Ovary (tissue), 9 donors: ENCODE results near the gene GRIK1. TPM values are rescaled to one million over a fixed set of nuclear protein-coding genes. Genes with fewer than 3 reads are reported as not detected.

ENCODE experiments used
- DNase-seq, 5 donors: peaks; one replicate each; pipeline ENCODE4 v3.0.0-alpha.2; 2019 to 2020
- H3K27ac ChIP-seq, 2 donors: fragments of 200-600 bp; one replicate each; pipeline versions ENCODE4 v1.5.1 to v1.8.0; 2019 to 2022
- H3K27me3 ChIP-seq: fragments of 200-600 bp; one replicate; pipeline ENCODE4 v1.8.0; 2022
- H3K36me3 ChIP-seq: fragments of 200-600 bp; sonication (generic); one replicate; pipeline ENCODE4 v1.5.1; 2019
- H3K4me1 ChIP-seq: one replicate; pipeline ENCODE4 v1.8.1; 2013; ENCODE audit warnings: mild to moderate bottlenecking, moderate library complexity; ENCODE audit not compliant: insufficient read depth
- H3K4me3 ChIP-seq: fragments of 200-600 bp; sonication (generic); one replicate; pipeline ENCODE4 v1.5.1; 2017
- H3K9me3 ChIP-seq, 2 donors: fragments of 200-600 bp in 1 of 2; sonication (generic) in 1 of 2; one replicate each; pipeline versions ENCODE4 v1.5.1 to v1.8.1; 2013 to 2019; ENCODE audit warnings: mild to moderate bottlenecking in 1 of 2, moderate library complexity in 1 of 2
- CTCF ChIP-seq, 3 donors: fragments of 450-650 bp in 2 of 3; fragments of 200-600 bp in 1 of 3; IDR thresholded peaks; one replicate each; pipeline versions ENCODE4 v1.5.1 to v1.8.0; 2016 to 2022; ENCODE audit warnings: antibody characterized with exemption in 3 of 3, mild to moderate bottlenecking in 1 of 3
- EP300 ChIP-seq: sonication (generic); formaldehyde crosslinking; IDR thresholded peaks from one replicate; pipeline ENCODE4 v1.6.1; 2017; ENCODE audit warnings: antibody characterized with exemption
- POLR2A ChIP-seq: fragments of 450-650 bp; IDR thresholded peaks from one replicate; pipeline ENCODE4 v1.6.1; 2017; ENCODE audit warnings: antibody characterized with exemption, mild to moderate bottlenecking, moderate library complexity
- WGBS, 3 donors: extraction: QIAGEN DNeasy Blood & Tissue Kit in 1 of 3; methylation state at CpG; one replicate each; pipeline versions ENCODE4 v1.1.5 to v1.1.7; 2013 to 2017; 5-methylcytosine and 5-hydroxymethylcytosine counted together
- intact Hi-C, 4 donors: fragments of 100-400 bp; cut with DNase I; formaldehyde crosslinking; loops; one replicate each; pipeline versions ENCODE4 v1.11.0 to v1.15.1; 2022 to 2023
- polyA plus RNA-seq, 2 donors: library from polyadenylated mRNA; stranded (reverse); fragments of 200-250 nt in 1 of 2; fragments of 350-450 nt in 1 of 2; fragmentation: Illumina TruSeq in 1 of 2; extraction: RNeasy Lipid Tissue Mini Kit (QIAGEN cat#74804) in 1 of 2; gene quantifications; one replicate each; pipeline ENCODE4 v1.2.3, GENCODE V29; 2013 to 2014
- total RNA-seq, 7 donors: library from RNA; depleted of rRNA in 2 of 7; stranded (reverse); fragments of >200 nt in 2 of 7; fragmentation: NEBNext Ultra II Directional in 3 of 7; extraction: Animal tissue kit (Norgen Biotek cat#: 25700) in 3 of 7; gene quantifications; one replicate each; pipeline versions ENCODE4 v1.1.0 to v1.2.4, GENCODE V29; 2016 to 2023
- donor health status: DM: no; HTN: no; CAD: no; lungs with moderate emphysema.
- donor health status: DM: no; HTN: no; CAD: no.
- donor health status: Bipolar disorder and iron deficiency.
- donor health status: DM: yes; HTN: yes; CAD: no.
- donor health status: DM: no; HTN: no; CAD: no.
- donor health status: DM: yes; HTN: yes; CAD: no.

The GRIK1 gene
- total and polyA plus RNA-seq, 9 donors = 0.15 to 1.3 (median 0.34) TPM; not detected in 4

DNA sequence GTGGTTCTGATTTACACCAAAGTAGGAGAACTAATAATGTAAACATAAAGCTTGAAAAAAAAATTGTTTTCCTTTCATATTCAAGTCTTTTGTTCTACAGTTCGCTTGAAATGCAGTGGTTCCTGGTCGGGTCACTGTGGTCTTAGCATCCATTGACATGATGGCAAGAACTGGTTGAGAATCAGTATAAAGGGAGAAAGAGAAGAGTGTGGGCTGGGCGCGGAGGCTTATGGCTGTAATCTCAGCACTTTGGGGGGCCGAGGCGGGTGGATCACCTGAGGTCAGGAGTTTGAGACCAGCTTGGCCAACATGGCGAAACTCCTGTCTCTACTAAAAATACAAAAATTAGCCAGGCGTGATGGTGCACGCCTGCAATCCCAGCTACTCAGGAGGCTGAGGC lies 390.2 kb downstream of the GRIK1 start:
- H3K9me3 ChIP-seq = no peaks in the 10 kb centered on the region
- H3K4me3 ChIP-seq = no peak overlapping the region
- H3K36me3 ChIP-seq = no peaks in the 10 kb centered on the region
- no peak overlapping the region for H3K27ac ChIP-seq
- no peaks in the 10 kb centered on the region for H3K27me3 ChIP-seq
- intact Hi-C loops = no loop called here
- no peak for DNase-seq
- no peaks in the 10 kb centered on the region for H3K4me1 ChIP-seq
- WGBS, 3 donors = 96 to 98% (median 97%) methylated on average over 9 of the region's 9 CpGs
- no peak for TF ChIP-seq CTCF (IDR thresholded peaks at IDR 0.05)
- no peak for TF ChIP-seq POLR2A
- no peak for TF ChIP-seq EP300

DNA sequence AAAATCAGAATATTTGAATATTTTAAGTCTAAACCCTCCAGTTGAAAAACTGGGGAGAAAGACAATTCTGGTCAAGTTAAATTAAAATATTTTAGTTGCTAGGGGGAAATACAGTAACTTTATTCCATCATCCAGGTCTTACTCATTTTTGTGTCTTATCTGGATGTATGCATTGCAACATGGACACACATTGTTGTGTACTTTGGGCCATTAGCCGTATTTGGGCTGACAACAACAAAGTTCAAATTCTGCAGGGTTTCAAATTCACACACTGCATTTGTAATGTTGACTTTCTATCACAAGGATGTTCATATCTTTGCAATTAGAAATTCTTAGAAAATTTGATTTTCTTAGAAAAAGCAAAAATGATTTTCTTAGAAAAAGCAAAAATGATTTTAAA lies 391.8 kb downstream of the GRIK1 start:
- WGBS, 3 donors = 93 to 99% (median 98%) methylated on average over 1 of the region's 1 CpG
- Histone ChIP-seq H3K4me3 (no peak overlapping the region), H3K27ac (no peak overlapping the region), H3K36me3 (no peaks in the 10 kb centered on the region), H3K4me1 (no peaks in the 10 kb centered on the region), H3K9me3 (no peaks in the 10 kb centered on the region), H3K27me3 (no peaks in the 10 kb centered on the region)
- no peak for DNase-seq
- TF ChIP-seq EP300 = no peak
- no peak for TF ChIP-seq CTCF (IDR thresholded peaks at IDR 0.05)
- TF ChIP-seq POLR2A = no peak
- intact Hi-C loops = no loop called here

DNA sequence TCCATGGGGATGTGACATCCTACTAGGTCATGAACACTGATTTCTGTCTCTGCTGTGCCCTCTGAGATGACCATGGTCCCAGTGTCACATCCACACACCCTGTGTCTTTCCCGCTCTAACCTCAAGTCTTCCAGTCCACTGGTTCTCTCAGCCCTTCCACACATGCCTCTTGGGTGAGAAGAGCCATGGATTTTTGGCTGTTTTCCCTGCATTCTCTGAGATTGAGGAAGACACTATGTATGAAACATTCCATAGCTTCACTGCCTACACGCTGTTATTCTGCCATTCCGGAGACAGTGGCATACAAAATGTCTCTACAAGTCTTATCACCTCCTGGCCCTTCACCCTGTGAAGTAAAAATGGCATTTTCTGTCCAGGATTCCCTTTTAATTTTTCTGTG lies 393.7 kb downstream of the GRIK1 start:
- no peak for TF ChIP-seq CTCF (IDR thresholded peaks at IDR 0.05)
- no peak for TF ChIP-seq EP300
- no peak for TF ChIP-seq POLR2A
- Histone ChIP-seq H3K9me3 (no peaks in the 10 kb centered on the region), H3K4me3 (no peak overlapping the region), H3K4me1 (no peaks in the 10 kb centered on the region), H3K27me3 (no peaks in the 10 kb centered on the region), H3K27ac (no peak overlapping the region), H3K36me3 (no peaks in the 10 kb centered on the region)
- no peak for DNase-seq
- intact Hi-C loops = no loop called here
- 84 to 91% (median 87%) methylated on average over 3 of the region's 3 CpGs for WGBS, 3 donors

DNA sequence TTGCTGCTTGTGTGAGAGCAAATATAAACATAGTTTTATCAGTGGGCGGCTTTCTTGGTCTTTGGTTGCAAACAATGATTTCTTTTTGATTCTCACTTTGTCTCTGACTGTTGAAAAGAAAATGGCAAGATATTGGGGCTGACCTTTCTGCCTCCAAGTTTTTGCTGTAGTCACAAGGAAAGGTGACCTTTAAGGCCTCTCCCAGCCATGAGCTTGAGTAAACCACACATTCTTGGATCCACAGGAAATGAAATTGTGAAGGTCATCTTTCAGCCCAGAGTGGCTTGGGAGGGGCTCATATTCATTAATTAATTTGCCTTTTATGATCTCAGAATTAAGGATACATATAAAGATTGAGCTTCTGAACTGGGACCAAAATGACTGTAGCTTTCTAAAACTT lies 399.5 kb downstream of the GRIK1 start:
- no peaks in the 10 kb centered on the region for H3K36me3 ChIP-seq
- 44 to 64% (median 61%) methylated on average over 1 of the region's 1 CpG for WGBS, 3 donors
- no peak overlapping the region for H3K4me3 ChIP-seq
- intact Hi-C loops = no loop called here
- no peak for TF ChIP-seq POLR2A
- no peak for TF ChIP-seq EP300
- TF ChIP-seq CTCF (IDR thresholded peaks at IDR 0.05) = no peak
- no peak overlapping the region for H3K27ac ChIP-seq
- no peaks in the 10 kb centered on the region for H3K9me3 ChIP-seq
- no peak for DNase-seq
- no peaks in the 10 kb centered on the region for H3K27me3 ChIP-seq
- H3K4me1 ChIP-seq = peaks cover 2% of the 10 kb centered on the region

DNA sequence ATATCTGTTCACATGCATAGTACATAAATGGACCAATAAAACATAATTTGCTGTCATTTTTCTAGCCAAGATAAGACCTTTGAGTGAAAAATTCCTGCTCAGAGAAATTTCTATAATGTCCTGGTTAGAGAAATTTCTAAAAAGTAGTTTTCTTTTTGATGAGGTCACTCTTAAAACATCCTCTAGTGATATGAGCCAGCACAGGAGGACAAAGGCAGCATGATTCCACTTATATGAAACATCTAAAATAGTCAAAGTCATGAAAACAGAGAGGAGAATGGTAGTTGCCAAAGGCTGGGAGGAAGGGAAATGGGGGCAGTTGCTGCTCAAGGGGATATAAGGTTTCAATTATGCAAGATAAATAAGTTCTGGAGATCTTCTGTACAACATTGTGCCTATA lies 401.7 kb downstream of the GRIK1 start:
- Histone ChIP-seq H3K27me3 (no peaks in the 10 kb centered on the region), H3K4me1 (peaks cover 2% of the 10 kb centered on the region), H3K27ac (no peak overlapping the region), H3K36me3 (no peaks in the 10 kb centered on the region), H3K4me3 (no peak overlapping the region), H3K9me3 (no peaks in the 10 kb centered on the region)
- intact Hi-C loops = loop anchor here in 1 of 4 donors (5.0 kb wide), 1 partner anchor 1864 kb away; no protein-coding TSS in a partner anchor
- no peak for DNase-seq
- no peak for TF ChIP-seq POLR2A
- TF ChIP-seq EP300 = no peak
- no peak for TF ChIP-seq CTCF (IDR thresholded peaks at IDR 0.05)
